K562 (cell line): ENCODE results near the gene AGA. TPM values are rescaled to one million over a fixed set of nuclear protein-coding genes. Genes with fewer than 3 reads are reported as not detected.
A peak's percentile ranks its signal among the peaks of the same experiment; 100 is the strongest.

Experiments used
- ATAC-seq: fragments of 200-7000 bp; cut with Tn5 transposase; 3 replicates; pipeline ENCODE4 v1.9.1; 2020; ENCODE audit warnings: moderate library complexity
- BruUV-seq: library from RNA; stranded (reverse); fragments of 400-500 nt; replicated peaks from 2 replicates; lab custom pipeline; 2021; lab: Mats Ljungman, UMichigan
- CTCF ChIA-PET: fragments of 300-600 bp; formaldehyde crosslinking; extraction: SDS; loops from one replicate; lab custom pipeline; 2021; ENCODE audit warnings: low intra/inter-chr PET ratio; lab: Yijun Ruan, JAX
- POLR2A ChIA-PET: fragments of 300-600, 350-650 bp; sonication (Branson Sonifier 250); formaldehyde crosslinking; extraction: SDS; loops from one replicate; lab custom pipeline; 2021; ENCODE audit warnings: antibody characterized with exemption, inconsistent platforms; lab: Yijun Ruan, JAX
- DNase-seq, 4 experiments: peaks; one replicate each; pipeline versions ENCODE4 v3.0.0 to v3.0.0-alpha.2; 2011 to 2018; ENCODE audit warnings: low spot score in 3 of 4, mixed read lengths in 3 of 4; ENCODE audit errors: extremely low read depth in 1 of 4
- FAIRE-seq: peaks from 2 replicates; lab custom pipeline; 2011; peaks lifted over from hg19 to GRCh38; lab: Jason Lieb, UNC
- H2AFZ ChIP-seq: 2 replicates; pipeline ENCODE4 v1.6.0; 2011; ENCODE audit warnings: low read depth, low read length, control low read depth, inconsistent platforms
- H3K27ac ChIP-seq: fragments of 200-600 bp; 3 replicates; pipeline ENCODE4 v1.8.0; 2011; ENCODE audit warnings: low read depth, mild to moderate bottlenecking, control low read depth, inconsistent platforms, low read length, moderate library complexity, mixed read lengths; ENCODE audit errors: extremely low read depth
- H3K27me3 ChIP-seq, 2 experiments: fragments of 300-600 bp in 1 of 2; 2 replicates in 1 of 2; 3 replicates in 1 of 2; pipeline versions ENCODE4 v1.6.0 to v1.8.0; 2011; ENCODE audit warnings: inconsistent platforms in 2 of 2, low read length in 2 of 2, mild to moderate bottlenecking in 1 of 2, mixed read lengths in 1 of 2, moderate library complexity in 1 of 2; ENCODE audit not compliant: control insufficient read depth in 2 of 2, insufficient read depth in 2 of 2
- H3K36me3 ChIP-seq: fragments of 300-600 bp; 3 replicates; pipeline ENCODE4 v1.8.0; 2011; ENCODE audit warnings: mild to moderate bottlenecking, low read length, inconsistent platforms; ENCODE audit not compliant: control insufficient read depth, insufficient read depth
- H3K4me1 ChIP-seq, 2 experiments: fragments of 200-600 bp in 1 of 2; replicated peaks in 1 of 2; 2 replicates in 1 of 2; 3 replicates in 1 of 2; pipeline versions ENCODE4 v1.5.1 to v1.8.0; 2011; ENCODE audit warnings: inconsistent platforms in 2 of 2, low read length in 2 of 2, mild to moderate bottlenecking in 1 of 2, mixed read lengths in 1 of 2, moderate library complexity in 1 of 2; ENCODE audit not compliant: control insufficient read depth in 2 of 2, insufficient read depth in 2 of 2
- H3K4me2 ChIP-seq: 2 replicates; pipeline ENCODE4 v1.6.1; 2011; ENCODE audit warnings: low read length, control low read depth, inconsistent platforms, mixed read lengths; ENCODE audit not compliant: insufficient read depth
- H3K4me3 ChIP-seq: fragments of 200-600 bp; sonication (generic), shearing (Covaris generic); 2 replicates; pipeline ENCODE4 v1.5.1; 2016; ENCODE audit warnings: control low read depth, inconsistent platforms
- H3K79me2 ChIP-seq: fragments of 200-600 bp; 3 replicates; pipeline ENCODE4 v1.8.0; 2011; ENCODE audit warnings: low read length, inconsistent platforms; ENCODE audit not compliant: control insufficient read depth, insufficient read depth
- H3K9ac ChIP-seq, 2 experiments: 2 replicates each; pipeline versions ENCODE4 v1.6.0 to v1.6.1; 2011; ENCODE audit warnings: low read depth in 2 of 2, low read length in 2 of 2, control low read depth in 1 of 2, inconsistent platforms in 1 of 2, mild to moderate bottlenecking in 1 of 2, mixed read lengths in 1 of 2; ENCODE audit not compliant: insufficient read depth in 1 of 2
- H3K9me1 ChIP-seq: one replicate; pipeline ENCODE4 v1.6.0; 2011; ENCODE audit warnings: inconsistent platforms, mild to moderate bottlenecking, low read length, moderate library complexity; ENCODE audit not compliant: control insufficient read depth, insufficient read depth
- H3K9me3 ChIP-seq: replicated peaks from 2 replicates; pipeline ENCODE4 v1.5.1; 2011; ENCODE audit warnings: low read depth, low read length, inconsistent platforms; ENCODE audit not compliant: control insufficient read depth, insufficient read depth
- H4K20me1 ChIP-seq: replicated peaks from 2 replicates; pipeline ENCODE4 v1.6.1; 2011; ENCODE audit warnings: low read length, inconsistent platforms, mixed read lengths; ENCODE audit not compliant: control insufficient read depth, insufficient read depth
- C11orf30 ChIP-seq: fragments of 450-650 bp; IDR thresholded peaks from 2 replicates; pipeline ENCODE4 v1.6.1; 2016; ENCODE audit warnings: low read depth, mild to moderate bottlenecking
- ELF1 ChIP-seq: fragments of 200-800 bp; sonication (Bioruptor generic); IDR thresholded peaks from 2 replicates; pipeline ENCODE4 v1.6.1; 2016; ENCODE audit warnings: missing genetic modification characterization, missing compliant biosample characterization
- FOXP1 ChIP-seq: sonication (generic); formaldehyde crosslinking; IDR thresholded peaks from 2 replicates; pipeline ENCODE4 v1.8.0; 2022; ENCODE audit warnings: mild to moderate bottlenecking, missing genetic modification reagents
- GTF2E2 ChIP-seq: fragments of 200-800 bp; sonication (Bioruptor generic); IDR thresholded peaks from 2 replicates; pipeline ENCODE4 v1.6.1; 2016; ENCODE audit warnings: missing genetic modification characterization, missing compliant biosample characterization
- HDAC1 ChIP-seq, 2 experiments: fragments of 450-650 bp; IDR thresholded peaks; 2 replicates each; pipeline ENCODE4 v1.6.1; 2016 to 2017; ENCODE audit warnings: inconsistent platforms in 1 of 2, mild to moderate bottlenecking in 1 of 2, moderate library complexity in 1 of 2
- MAFF ChIP-seq: IDR thresholded peaks from 2 replicates; pipeline ENCODE4 v1.6.1; 2012; ENCODE audit warnings: low read length, improper control_type of control experiment
- MAFG ChIP-seq: fragments of 450-650 bp; conservative IDR thresholded peaks from 2 replicates; pipeline ENCODE4 v1.6.1; 2016; ENCODE audit warnings: missing genetic modification characterization, missing compliant biosample characterization
- MAFK ChIP-seq: IDR thresholded peaks from 2 replicates; pipeline ENCODE4 v1.6.1; 2011; ENCODE audit warnings: low read length, improper control_type of control experiment
- MCM7 ChIP-seq, 2 experiments: fragments of 450-650 bp; IDR thresholded peaks; 2 replicates each; pipeline ENCODE4 v1.6.1; 2016 to 2018
- NBN ChIP-seq: fragments of 450-650 bp; IDR thresholded peaks from 2 replicates; pipeline ENCODE4 v1.6.1; 2016; ENCODE audit warnings: low read depth, mild to moderate bottlenecking
- POU5F1 ChIP-seq: fragments of 150-350 bp; IDR thresholded peaks from 2 replicates; pipeline ENCODE4 v1.6.1; 2014; ENCODE audit warnings: borderline replicate concordance, low read length, low read depth, mild to moderate bottlenecking; ENCODE audit not compliant: partially characterized antibody
- RBM17 ChIP-seq: fragments of 200-400 bp; formaldehyde crosslinking; IDR thresholded peaks from 2 replicates; pipeline ENCODE4 v1.6.1; 2017; ENCODE audit warnings: low read depth, mild to moderate bottlenecking, low read length, borderline replicate concordance
- XRCC3 ChIP-seq: fragments of 450-650 bp; IDR thresholded peaks from 2 replicates; pipeline ENCODE4 v1.6.1; 2017; ENCODE audit warnings: mild to moderate bottlenecking, moderate library complexity
- ZNF140 ChIP-seq: fragments of 250-450 bp; sonication (Bioruptor Pico); IDR thresholded peaks from 2 replicates; pipeline ENCODE4 v1.8.0; 2021; ENCODE audit warnings: moderate library complexity, mild to moderate bottlenecking, inconsistent platforms
- in situ Hi-C: fragments of 300-500 bp; cut with MboI; formaldehyde crosslinking; loops from 4 replicates; pipeline ENCODE4 v1.15.0; 2018; ENCODE audit warnings: inconsistent platforms, mixed read lengths
- intact Hi-C: fragments of 100-400 bp; cut with micrococcal nuclease; formaldehyde crosslinking; loops from 2 replicates; pipeline ENCODE4 v1.14.2; 2022
- polyA plus RNA-seq, 8 experiments: library from polyadenylated mRNA; depleted of rRNA in 4 of 8; stranded (reverse) in 5 of 8; unstranded in 3 of 8; fragments of >200 nt; fragmentation: Nextera tagmentation in 2 of 8; fragmentation: Illumina TruSeq in 1 of 8; extraction: Ambion mirVana in 2 of 8; extraction: Trizol in 1 of 8; gene quantifications; 2 replicates each; pipeline versions ENCODE4 v1.2.1 to v1.2.3, GENCODE V29; 2011 to 2014; ENCODE audit warnings: inconsistent platforms in 1 of 8, missing spikeins in 1 of 8
- total RNA-seq, 7 experiments: library from RNA; depleted of rRNA in 6 of 7; stranded (reverse); fragments of >200 nt in 6 of 7; fragmentation: Illumina TruSeq in 2 of 7; extraction: Trizol in 2 of 7; gene quantifications; 2 replicates each; pipeline versions ENCODE4 v1.2.1 to v1.2.3, GENCODE V29; 2011 to 2021; ENCODE audit warnings: low replicate concordance in 1 of 7
- TF ChIP-seq, protein P1 (sequence below): fragments of 250-450 bp; sonication (Bioruptor Pico); IDR thresholded peaks from 2 replicates; pipeline ENCODE4 v1.4.0; 2020; ENCODE audit warnings: borderline replicate concordance
- TF ChIP-seq, protein P2 (sequence below): fragments of 450-650 bp; formaldehyde crosslinking; IDR thresholded peaks from 2 replicates; pipeline ENCODE4 v1.4.0; 2020; ENCODE audit warnings: mild to moderate bottlenecking, moderate library complexity
- TF ChIP-seq, protein P3 (sequence below): sonication (generic); formaldehyde crosslinking; IDR thresholded peaks from 2 replicates; pipeline ENCODE4 v1.8.1; 2023; ENCODE audit warnings: mild to moderate bottlenecking, missing genetic modification reagents, moderate library complexity
- TF ChIP-seq, protein P4 (sequence below): fragments of 250-450 bp; sonication (Bioruptor Pico); IDR thresholded peaks from 2 replicates; pipeline ENCODE4 v1.4.0; 2020

The AGA gene
- total and polyA plus RNA-seq, 9 of the 15 experiments (the other 6 are each of a cell fraction or from before 2014, with no cell fraction given), result 8.5 to 25.0 (median 12.6) TPM

DNA sequence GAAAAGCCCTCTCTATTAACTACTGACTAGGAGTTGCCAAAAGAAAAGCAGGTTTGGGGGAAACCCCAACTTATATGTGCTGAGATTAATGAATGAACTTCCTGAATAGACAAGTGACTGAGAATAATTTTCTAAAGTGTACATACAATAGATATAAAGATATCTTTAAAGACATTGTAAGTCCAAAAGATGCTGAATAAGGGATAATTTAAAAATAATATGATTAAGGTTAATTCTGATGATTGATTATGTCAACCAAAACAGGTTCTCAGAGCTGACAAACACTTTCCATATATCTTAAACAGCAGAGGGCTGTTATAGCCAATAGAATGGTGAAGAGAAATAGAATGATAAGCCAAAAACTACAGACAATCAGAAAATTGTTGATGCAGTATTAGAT is 28.6 kb downstream of the AGA start:
- Histone ChIP-seq H3K4me3 (no peak overlapping the region), H3K27me3 (peaks cover 0 to 8% of the 10 kb centered on the region in 2 experiments; a peak in 1 of 5 replicates), H3K9ac (no peak overlapping the region), H3K4me2 (no peak overlapping the region), H3K36me3 (no peaks in the 10 kb centered on the region), H4K20me1 (no peaks in the 10 kb centered on the region), H3K79me2 (no peaks in the 10 kb centered on the region), H3K9me1 (no peaks in the 10 kb centered on the region), H3K9me3 (no peaks in the 10 kb centered on the region), H3K27ac (no peak overlapping the region), H3K4me1 (no peaks in the 10 kb centered on the region), H2AFZ (no peak overlapping the region)
- ATAC-seq (no peak), DNase-seq (no peak), FAIRE-seq (no peak)
- BruUV-seq, result no TSS peak
- intact Hi-C loops, result no loop called here
- CTCF ChIA-PET, result no interaction called here
- in situ Hi-C loops, result no loop called here
- POLR2A ChIA-PET, result no interaction called here
- no peak for TF ChIP-seq XRCC3
- TF ChIP-seq NBN, result no peak
- TF ChIP-seq, protein P1, sequence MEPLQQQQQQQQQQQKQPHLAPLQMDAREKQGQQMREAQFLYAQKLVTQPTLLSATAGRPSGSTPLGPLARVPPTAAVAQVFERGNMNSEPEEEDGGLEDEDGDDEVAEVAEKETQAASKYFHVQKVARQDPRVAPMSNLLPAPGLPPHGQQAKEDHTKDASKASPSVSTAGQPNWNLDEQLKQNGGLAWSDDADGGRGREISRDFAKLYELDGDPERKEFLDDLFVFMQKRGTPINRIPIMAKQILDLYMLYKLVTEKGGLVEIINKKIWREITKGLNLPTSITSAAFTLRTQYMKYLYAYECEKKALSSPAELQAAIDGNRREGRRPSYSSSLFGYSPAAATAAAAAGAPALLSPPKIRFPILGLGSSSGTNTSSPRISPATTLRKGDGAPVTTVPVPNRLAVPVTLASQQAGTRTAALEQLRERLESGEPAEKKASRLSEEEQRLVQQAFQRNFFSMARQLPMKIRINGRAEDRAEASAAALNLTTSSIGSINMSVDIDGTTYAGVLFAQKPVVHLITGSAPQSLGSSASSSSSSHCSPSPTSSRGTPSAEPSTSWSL (CRISPR knock-in tag), result no peak
- no peak for TF ChIP-seq GTF2E2 (tag)
- TF ChIP-seq ELF1 (tag), result no peak
- TF ChIP-seq FOXP1 (CRISPR knock-in tag), result no peak
- TF ChIP-seq, protein P2, sequence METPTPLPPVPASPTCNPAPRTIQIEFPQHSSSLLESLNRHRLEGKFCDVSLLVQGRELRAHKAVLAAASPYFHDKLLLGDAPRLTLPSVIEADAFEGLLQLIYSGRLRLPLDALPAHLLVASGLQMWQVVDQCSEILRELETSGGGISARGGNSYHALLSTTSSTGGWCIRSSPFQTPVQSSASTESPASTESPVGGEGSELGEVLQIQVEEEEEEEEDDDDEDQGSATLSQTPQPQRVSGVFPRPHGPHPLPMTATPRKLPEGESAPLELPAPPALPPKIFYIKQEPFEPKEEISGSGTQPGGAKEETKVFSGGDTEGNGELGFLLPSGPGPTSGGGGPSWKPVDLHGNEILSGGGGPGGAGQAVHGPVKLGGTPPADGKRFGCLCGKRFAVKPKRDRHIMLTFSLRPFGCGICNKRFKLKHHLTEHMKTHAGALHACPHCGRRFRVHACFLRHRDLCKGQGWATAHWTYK (CRISPR knock-in tag), result no peak
- TF ChIP-seq HDAC1 (IDR thresholded peaks at IDR 0.05), result no peak
- no peak for TF ChIP-seq RBM17
- TF ChIP-seq ZNF140, result no peak
- peak; percentile 37 for TF ChIP-seq MAFG (tag)
- peak; percentile 30; the same call in 1 of the 2 replicates for TF ChIP-seq MAFF
- TF ChIP-seq POU5F1, result no peak
- TF ChIP-seq C11orf30, result peak; percentile 29; the same call in 1 of the 2 replicates
- TF ChIP-seq, protein P3, sequence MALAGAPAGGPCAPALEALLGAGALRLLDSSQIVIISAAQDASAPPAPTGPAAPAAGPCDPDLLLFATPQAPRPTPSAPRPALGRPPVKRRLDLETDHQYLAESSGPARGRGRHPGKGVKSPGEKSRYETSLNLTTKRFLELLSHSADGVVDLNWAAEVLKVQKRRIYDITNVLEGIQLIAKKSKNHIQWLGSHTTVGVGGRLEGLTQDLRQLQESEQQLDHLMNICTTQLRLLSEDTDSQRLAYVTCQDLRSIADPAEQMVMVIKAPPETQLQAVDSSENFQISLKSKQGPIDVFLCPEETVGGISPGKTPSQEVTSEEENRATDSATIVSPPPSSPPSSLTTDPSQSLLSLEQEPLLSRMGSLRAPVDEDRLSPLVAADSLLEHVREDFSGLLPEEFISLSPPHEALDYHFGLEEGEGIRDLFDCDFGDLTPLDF (CRISPR knock-in tag), result no peak
- TF ChIP-seq, protein P4, sequence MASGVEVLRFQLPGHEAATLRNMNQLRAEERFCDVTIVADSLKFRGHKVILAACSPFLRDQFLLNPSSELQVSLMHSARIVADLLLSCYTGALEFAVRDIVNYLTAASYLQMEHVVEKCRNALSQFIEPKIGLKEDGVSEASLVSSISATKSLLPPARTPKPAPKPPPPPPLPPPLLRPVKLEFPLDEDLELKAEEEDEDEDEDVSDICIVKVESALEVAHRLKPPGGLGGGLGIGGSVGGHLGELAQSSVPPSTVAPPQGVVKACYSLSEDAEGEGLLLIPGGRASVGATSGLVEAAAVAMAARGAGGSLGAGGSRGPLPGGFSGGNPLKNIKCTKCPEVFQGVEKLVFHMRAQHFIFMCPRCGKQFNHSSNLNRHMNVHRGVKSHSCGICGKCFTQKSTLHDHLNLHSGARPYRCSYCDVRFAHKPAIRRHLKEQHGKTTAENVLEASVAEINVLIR, result no peak
- TF ChIP-seq MAFK, result peak; percentile 28; the same call in 1 of the 2 replicates
- no peak for TF ChIP-seq MCM7 (IDR thresholded peaks at IDR 0.05)
